ENCODE results near the gene GNG7.
"Not testable (repeated sequence)": the region's sequence is repeated elsewhere in the genome, so short reads cannot be mapped to it uniquely, and the experiment has no call there.

Gene GNG7

GRCh38 chr19:2591537-2592291 lies 110.8 kb downstream of the GNG7 start:
- DNase-seq = no peak

GRCh38 chr19:2590630-2591399 lies 111.7 kb downstream of the GNG7 start:
- no peak for DNase-seq

- DNase-seq = no peak
These were observed 113.1 kb downstream of the GNG7 start for GRCh38 chr19:2589441-2589840.

DNA sequence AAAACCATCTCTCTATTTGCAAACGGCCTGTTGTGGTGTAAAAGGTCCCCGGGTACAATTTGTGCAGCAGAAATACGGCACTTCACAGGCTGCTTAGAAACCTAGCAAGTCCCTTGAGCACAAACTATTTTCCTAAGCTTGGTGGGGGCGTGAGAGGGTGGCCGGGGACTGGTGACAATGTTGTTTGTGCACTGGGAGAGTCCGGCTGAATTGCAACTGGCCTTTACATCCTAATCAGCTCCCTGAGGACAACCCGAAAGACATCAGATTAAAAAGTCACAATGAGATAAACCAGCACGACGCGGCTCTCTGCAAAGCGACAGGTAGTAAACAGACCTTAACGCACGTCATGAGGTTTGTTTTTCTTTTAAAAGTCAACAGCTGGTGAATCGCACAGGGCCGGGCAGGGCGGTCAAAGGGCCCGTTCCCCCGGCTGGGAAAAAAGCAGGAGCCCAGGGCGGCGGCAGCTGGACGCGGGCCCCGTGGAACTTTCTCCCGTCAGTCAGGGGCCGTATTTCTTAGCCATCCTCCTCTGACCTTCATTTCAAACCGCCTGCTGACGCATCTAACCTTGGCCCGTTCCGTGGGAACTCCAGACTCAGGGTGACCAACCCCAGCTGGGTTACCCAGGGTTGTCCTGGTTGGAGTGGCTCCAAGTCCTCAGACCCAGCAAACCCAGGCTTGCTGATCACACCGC lies 114.3 kb downstream of the GNG7 start:
- no peak for DNase-seq

- DNase-seq = no peak
These were observed 115.3 kb downstream of the GNG7 start for GRCh38 chr19:2587001-2587719.

DNA sequence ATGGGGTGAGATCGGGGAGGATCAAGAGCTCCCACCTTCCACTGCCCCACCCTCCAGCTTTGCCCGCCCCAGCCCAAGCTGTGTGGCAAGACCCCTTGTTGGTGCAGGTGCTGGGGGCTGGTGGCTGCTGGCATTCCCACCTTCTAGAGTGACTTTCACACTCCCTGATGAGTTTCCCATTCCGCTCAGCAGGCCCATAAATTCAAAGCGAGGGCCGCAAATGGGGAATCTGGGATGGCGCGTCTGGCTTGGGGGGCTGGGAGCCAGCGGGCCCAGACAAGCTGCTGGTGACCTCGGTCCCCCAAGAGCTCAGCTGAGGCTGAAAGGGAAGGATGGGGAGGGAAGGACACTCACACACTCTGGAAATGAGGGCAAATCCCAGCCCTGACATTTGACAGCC lies 116.3 kb downstream of the GNG7 start:
- no peak for DNase-seq

- no peak for DNase-seq
These were observed 118.5 kb downstream of the GNG7 start for GRCh38 chr19:2584002-2584401.

GRCh38 chr19:2582984-2583956 lies 119.2 kb downstream of the GNG7 start:
- no peak for DNase-seq

- DNase-seq = not testable (repeated sequence)
These were observed 122.1 kb downstream of the GNG7 start for GRCh38 chr19:2580396-2580795.

DNA sequence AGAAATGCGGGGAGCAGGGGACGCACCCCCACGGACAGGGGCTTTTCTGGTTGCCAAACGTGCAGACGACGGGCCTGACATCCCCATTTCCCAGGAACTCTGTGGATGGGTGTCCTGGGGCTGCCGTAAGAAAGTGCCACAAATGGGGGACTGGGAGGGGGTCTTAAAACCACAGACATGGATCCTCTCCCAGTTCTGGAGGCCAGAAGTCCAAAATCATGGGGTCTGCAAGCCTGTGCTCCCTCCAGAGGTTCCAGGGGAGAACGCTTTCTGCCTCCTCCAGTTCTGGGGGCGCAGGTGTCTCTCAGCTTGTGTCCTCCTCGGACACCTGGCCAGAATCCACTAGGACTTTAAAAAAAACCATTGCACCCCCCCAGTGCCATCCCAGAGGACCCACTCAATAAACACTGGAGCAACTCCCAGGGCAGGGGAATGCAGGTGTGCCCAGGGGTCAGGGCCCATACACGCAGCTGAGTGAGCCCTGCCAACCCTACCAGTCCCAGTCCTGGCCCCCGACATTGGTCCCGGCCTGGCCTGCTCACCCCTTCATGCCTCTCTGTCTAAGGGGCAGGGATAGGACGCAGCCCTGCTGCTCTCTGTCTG lies 122.7 kb downstream of the GNG7 start:
- no peak for DNase-seq

- DNase-seq = peak; percentile 34
These were observed 123.4 kb downstream of the GNG7 start for GRCh38 chr19:2578901-2579677.

GRCh38 chr19:2578391-2578890 lies 124.1 kb downstream of the GNG7 start:
- no peak for DNase-seq

GRCh38 chr19:2577722-2578335 lies 124.7 kb downstream of the GNG7 start:
- no peak for DNase-seq

- DNase-seq = no peak
These were observed 126.6 kb downstream of the GNG7 start for GRCh38 chr19:2575734-2576481.

DNA sequence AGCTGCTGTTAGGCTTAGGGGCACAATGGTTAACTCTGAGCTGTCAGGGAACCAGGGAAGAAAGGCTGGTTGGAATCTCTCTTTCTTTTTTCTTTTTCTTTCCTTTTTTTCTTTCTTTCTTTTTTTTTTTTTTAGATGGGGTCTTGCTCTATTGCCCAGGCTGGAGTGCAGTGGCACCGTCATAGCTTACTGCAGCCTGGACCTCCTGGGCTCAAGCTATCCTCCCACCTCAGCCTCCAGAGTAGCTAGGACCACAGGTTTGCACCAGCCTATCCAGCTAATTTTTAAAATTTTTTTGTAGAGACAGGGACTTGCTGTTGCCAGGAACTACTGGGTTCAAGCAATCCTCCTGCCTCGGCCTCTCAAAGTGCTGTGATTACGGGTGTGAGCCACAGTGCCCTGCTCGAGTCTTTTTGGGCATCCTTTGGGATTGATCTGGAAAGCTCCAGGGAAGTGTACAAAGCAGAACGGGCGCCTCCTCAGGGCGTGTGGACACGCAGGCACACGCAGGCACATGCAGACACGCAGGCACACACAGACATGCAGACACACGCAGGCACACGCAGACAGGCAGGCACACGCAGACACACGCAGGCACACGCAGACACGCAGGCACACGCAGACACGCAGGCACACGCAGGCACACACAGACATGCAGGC lies 127.4 kb downstream of the GNG7 start:
- no peak for DNase-seq

DNA sequence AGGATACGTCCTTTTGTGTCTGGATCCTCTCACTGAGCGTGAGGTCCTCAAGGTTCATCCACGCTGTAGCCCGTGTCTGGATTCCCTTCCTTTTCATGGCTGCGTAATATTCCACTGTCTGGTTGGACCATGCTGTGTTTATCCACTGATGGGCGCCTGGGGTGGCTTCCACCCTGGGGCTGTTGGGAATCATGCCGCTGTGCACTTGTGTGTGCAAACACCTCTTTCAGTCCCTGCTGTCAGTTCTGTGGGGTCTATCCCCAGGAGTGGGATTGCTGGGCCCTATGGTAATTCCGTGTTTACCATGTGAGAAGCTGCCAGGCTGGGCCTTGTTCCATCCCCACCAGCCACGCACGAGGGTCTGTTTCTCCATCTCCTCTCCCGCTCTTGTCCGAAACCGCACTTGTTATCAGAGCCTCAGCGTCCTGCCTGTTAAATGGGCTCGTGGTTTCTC lies 128.0 kb downstream of the GNG7 start:
- DNase-seq = no peak

GRCh38 chr19:2573916-2574315 lies 128.6 kb downstream of the GNG7 start:
- DNase-seq = no peak

- DNase-seq = not testable (repeated sequence)
These were observed 130.3 kb downstream of the GNG7 start for GRCh38 chr19:2572152-2572551.

Measured in NCI-H146 (cell line).